Measurements from ENCODE around the gene CREB3L2.

The CREB3L2 gene

GRCh38 chr7:137981175-137981574, 20.7 kb downstream of the CREB3L2 start:
- H3K27ac ChIP-seq (ENCODE audit: low read length, poor library complexity, severe bottlenecking): no peak overlapping the region
- no peak overlapping the region for H3K4me2 ChIP-seq (ENCODE audit: low read length, poor library complexity, severe bottlenecking)
- peak overlapping the region in 1 of 2 experiments; percentile 47 for H3K4ac ChIP-seq (ENCODE audit: low read depth in 1 of 2, low read length in 2 of 2)
- H3K36me3 ChIP-seq (ENCODE audit: control insufficient read depth in 1 of 2, insufficient read depth in 2 of 2, low read depth in 1 of 2, low read length in 2 of 2): peaks cover 6 to 7% of the 10 kb centered on the region in 2 experiments
- H3K9ac ChIP-seq (ENCODE audit: low read length): peak overlapping the region; percentile 63
- no peak overlapping the region for H3K4me3 ChIP-seq (ENCODE audit: insufficient read depth in 1 of 2, low read depth in 1 of 2, low read length in 2 of 2)
- H4K8ac ChIP-seq (ENCODE audit: low read length): no peak overlapping the region
- H2AK5ac ChIP-seq (ENCODE audit: low read length, severe bottlenecking): no peak overlapping the region
- no peak overlapping the region for H2BK120ac ChIP-seq (ENCODE audit: low read depth, low read length)
- no peak overlapping the region for H3K14ac ChIP-seq (ENCODE audit: low read length in 2 of 2)
- H3K27me3 ChIP-seq (ENCODE audit: control insufficient read depth in 1 of 2, insufficient read depth in 1 of 2, low read length in 2 of 2): no peaks in the 10 kb centered on the region
- no peak overlapping the region for H2BK5ac ChIP-seq (ENCODE audit: low read depth, low read length, poor library complexity, severe bottlenecking)
- H2BK15ac ChIP-seq (ENCODE audit: low read depth, poor library complexity, severe bottlenecking): no peak overlapping the region
- H2BK12ac ChIP-seq (ENCODE audit: low read length in 2 of 2): no peak overlapping the region
- H3K23ac ChIP-seq (ENCODE audit: low read length in 2 of 2): no peak overlapping the region
- H3K4me1 ChIP-seq (ENCODE audit: control insufficient read depth, insufficient read depth, low read depth, low read length): peaks cover 34% of the 10 kb centered on the region
- H3K79me1 ChIP-seq (replicated peaks; ENCODE audit: low read length, poor library complexity, severe bottlenecking): no peaks in the 10 kb centered on the region
- no peaks in the 10 kb centered on the region for H3K9me3 ChIP-seq (ENCODE audit: control insufficient read depth, low read length)
- H2AFZ ChIP-seq (ENCODE audit: low read depth, low read length): no peak overlapping the region
- no peak overlapping the region for H3K18ac ChIP-seq (ENCODE audit: low read depth in 1 of 2, low read length in 2 of 2)
- no peak overlapping the region for H4K91ac ChIP-seq (ENCODE audit: low read length)
- no peak for DNase-seq

DNA sequence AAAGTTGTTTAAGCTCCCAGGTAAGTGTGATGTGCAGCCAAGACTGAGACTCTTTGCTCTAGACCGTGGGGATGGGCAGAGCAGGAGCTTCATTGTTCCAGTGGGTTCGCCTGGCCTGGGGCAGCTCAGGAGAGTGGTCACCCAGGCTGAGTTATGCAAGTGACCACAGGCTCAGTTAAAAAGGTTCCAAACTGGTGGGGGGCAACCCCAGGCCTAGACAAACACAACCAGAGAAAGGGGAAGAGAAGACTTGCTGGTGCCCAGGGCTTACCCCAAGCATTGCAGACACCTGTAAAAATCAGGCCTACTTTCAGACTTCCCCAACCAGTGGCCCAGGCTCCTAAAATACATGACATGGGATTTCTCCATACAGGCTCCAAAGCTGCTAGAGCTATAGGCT, 21.6 kb downstream of the CREB3L2 start:
- H2BK5ac ChIP-seq (ENCODE audit: low read depth, low read length, poor library complexity, severe bottlenecking): no peak overlapping the region
- H3K27me3 ChIP-seq (ENCODE audit: control insufficient read depth in 1 of 2, insufficient read depth in 1 of 2, low read length in 2 of 2): no peaks in the 10 kb centered on the region
- WGBS: 86% methylated on average over 2 of the region's 2 CpGs
- no peak overlapping the region for H3K4me2 ChIP-seq (ENCODE audit: low read length, poor library complexity, severe bottlenecking)
- no peak for DNase-seq
- peak overlapping the region in 1 of 2 experiments; percentile 18 for H2BK12ac ChIP-seq (ENCODE audit: low read length in 2 of 2)
- H3K27ac ChIP-seq (ENCODE audit: low read length, poor library complexity, severe bottlenecking): no peak overlapping the region
- H2AFZ ChIP-seq (ENCODE audit: low read depth, low read length): no peak overlapping the region
- peak overlapping the region; percentile 54 for H2BK15ac ChIP-seq (ENCODE audit: low read depth, poor library complexity, severe bottlenecking)
- H4K91ac ChIP-seq (ENCODE audit: low read length): no peak overlapping the region
- no peak overlapping the region for H4K8ac ChIP-seq (ENCODE audit: low read length)
- H3K14ac ChIP-seq (ENCODE audit: low read length in 2 of 2): no peak overlapping the region
- H3K9me3 ChIP-seq (ENCODE audit: control insufficient read depth, low read length): no peaks in the 10 kb centered on the region
- no peak overlapping the region for H3K9ac ChIP-seq (ENCODE audit: low read length)
- H3K23ac ChIP-seq (ENCODE audit: low read length in 2 of 2): peak overlapping the region in 1 of 2 experiments; percentile 43
- H3K4ac ChIP-seq (ENCODE audit: low read depth in 1 of 2, low read length in 2 of 2): peak overlapping the region; percentile 15 to 56
- peaks cover 35% of the 10 kb centered on the region for H3K4me1 ChIP-seq (ENCODE audit: control insufficient read depth, insufficient read depth, low read depth, low read length)
- peaks cover 6 to 7% of the 10 kb centered on the region in 2 experiments for H3K36me3 ChIP-seq (ENCODE audit: control insufficient read depth in 1 of 2, insufficient read depth in 2 of 2, low read depth in 1 of 2, low read length in 2 of 2)
- H3K4me3 ChIP-seq (ENCODE audit: insufficient read depth in 1 of 2, low read depth in 1 of 2, low read length in 2 of 2): no peak overlapping the region
- H3K79me1 ChIP-seq (replicated peaks; ENCODE audit: low read length, poor library complexity, severe bottlenecking): no peaks in the 10 kb centered on the region
- H2BK120ac ChIP-seq (ENCODE audit: low read depth, low read length): peak overlapping the region; percentile 78
- peak overlapping the region; percentile 92 for H2AK5ac ChIP-seq (ENCODE audit: low read length, severe bottlenecking)
- H3K18ac ChIP-seq (ENCODE audit: low read depth in 1 of 2, low read length in 2 of 2): peak overlapping the region in 1 of 2 experiments; percentile 24

GRCh38 chr7:137978464-137979237, 23.2 kb downstream of the CREB3L2 start:
- no peak overlapping the region for H2AFZ ChIP-seq (ENCODE audit: low read depth, low read length)
- no peak overlapping the region for H3K23ac ChIP-seq (ENCODE audit: low read length in 2 of 2)
- no peaks in the 10 kb centered on the region for H3K27me3 ChIP-seq (ENCODE audit: control insufficient read depth in 1 of 2, insufficient read depth in 1 of 2, low read length in 2 of 2)
- H2BK5ac ChIP-seq (ENCODE audit: low read depth, low read length, poor library complexity, severe bottlenecking): no peak overlapping the region
- peak overlapping the region; percentile 84 for H2BK15ac ChIP-seq (ENCODE audit: low read depth, poor library complexity, severe bottlenecking)
- peaks cover 2% of the 10 kb centered on the region for H3K79me1 ChIP-seq (replicated peaks; ENCODE audit: low read length, poor library complexity, severe bottlenecking)
- peak overlapping the region; percentile 72 for H2AK5ac ChIP-seq (ENCODE audit: low read length, severe bottlenecking)
- WGBS: 9% methylated on average over 8 of the region's 10 CpGs
- H3K18ac ChIP-seq (ENCODE audit: low read depth in 1 of 2, low read length in 2 of 2): peak overlapping the region; percentile 61 to 82
- H4K8ac ChIP-seq (ENCODE audit: low read length): peak overlapping the region; percentile 33
- peak overlapping the region; percentile 15 to 91 for H3K4ac ChIP-seq (ENCODE audit: low read depth in 1 of 2, low read length in 2 of 2)
- peak; percentile 99 for DNase-seq
- H3K9me3 ChIP-seq (ENCODE audit: control insufficient read depth, low read length): no peaks in the 10 kb centered on the region
- H4K91ac ChIP-seq (ENCODE audit: low read length): no peak overlapping the region
- no peak overlapping the region for H2BK120ac ChIP-seq (ENCODE audit: low read depth, low read length)
- peaks cover 3 to 6% of the 10 kb centered on the region in 2 experiments for H3K36me3 ChIP-seq (ENCODE audit: control insufficient read depth in 1 of 2, insufficient read depth in 2 of 2, low read depth in 1 of 2, low read length in 2 of 2)
- peak overlapping the region in 1 of 2 experiments; percentile 59 for H3K4me3 ChIP-seq (ENCODE audit: insufficient read depth in 1 of 2, low read depth in 1 of 2, low read length in 2 of 2)
- peak overlapping the region; percentile 75 for H3K27ac ChIP-seq (ENCODE audit: low read length, poor library complexity, severe bottlenecking)
- peak overlapping the region; percentile 12 to 91 for H2BK12ac ChIP-seq (ENCODE audit: low read length in 2 of 2)
- H3K4me2 ChIP-seq (ENCODE audit: low read length, poor library complexity, severe bottlenecking): peak overlapping the region; percentile 17
- H3K9ac ChIP-seq (ENCODE audit: low read length): peak overlapping the region; percentile 85
- H3K4me1 ChIP-seq (ENCODE audit: control insufficient read depth, insufficient read depth, low read depth, low read length): peaks cover 32% of the 10 kb centered on the region
- H3K14ac ChIP-seq (ENCODE audit: low read length in 2 of 2): no peak overlapping the region

DNA sequence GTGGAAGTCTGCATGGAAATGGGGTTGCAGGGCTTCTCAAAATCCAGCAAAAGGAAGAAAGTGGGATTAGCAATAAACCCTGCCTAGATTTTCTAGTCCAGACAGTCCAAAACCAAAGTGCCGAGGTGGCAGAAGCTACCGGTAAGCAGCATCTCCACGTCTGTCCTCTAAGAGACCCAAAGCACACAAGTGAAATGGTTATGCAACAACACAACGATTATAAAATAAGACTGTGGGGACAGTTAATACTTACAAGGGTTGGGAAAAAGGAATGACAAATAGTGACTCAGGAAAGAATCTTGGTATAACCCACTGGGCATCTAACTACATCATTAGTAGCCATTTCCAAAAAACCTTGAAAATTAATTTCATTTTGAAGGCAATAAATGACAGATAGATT, 24.7 kb downstream of the CREB3L2 start:
- Histone ChIP-seq H3K4me2 (ENCODE audit: low read length, poor library complexity, severe bottlenecking) (no peak overlapping the region), H3K4me3 (ENCODE audit: insufficient read depth in 1 of 2, low read depth in 1 of 2, low read length in 2 of 2) (peak overlapping the region in 1 of 2 experiments; percentile 43), H3K27ac (ENCODE audit: low read length, poor library complexity, severe bottlenecking) (no peak overlapping the region), H3K79me1 (replicated peaks; ENCODE audit: low read length, poor library complexity, severe bottlenecking) (peaks cover 2% of the 10 kb centered on the region), H2AK5ac (ENCODE audit: low read length, severe bottlenecking) (peak overlapping the region; percentile 50), H4K91ac (ENCODE audit: low read length) (peak overlapping the region; percentile 21), H4K8ac (ENCODE audit: low read length) (no peak overlapping the region), H3K23ac (ENCODE audit: low read length in 2 of 2) (no peak overlapping the region), H3K36me3 (ENCODE audit: control insufficient read depth in 1 of 2, insufficient read depth in 2 of 2, low read depth in 1 of 2, low read length in 2 of 2) (peaks cover 0 to 3% of the 10 kb centered on the region in 2 experiments), H3K9ac (ENCODE audit: low read length) (peak overlapping the region; percentile 41), H3K27me3 (ENCODE audit: control insufficient read depth in 1 of 2, insufficient read depth in 1 of 2, low read length in 2 of 2) (no peaks in the 10 kb centered on the region), H2BK12ac (ENCODE audit: low read length in 2 of 2) (no peak overlapping the region), H2AFZ (ENCODE audit: low read depth, low read length) (no peak overlapping the region), H3K4me1 (ENCODE audit: control insufficient read depth, insufficient read depth, low read depth, low read length) (peaks cover 27% of the 10 kb centered on the region), H2BK15ac (ENCODE audit: low read depth, poor library complexity, severe bottlenecking) (no peak overlapping the region), H3K18ac (ENCODE audit: low read depth in 1 of 2, low read length in 2 of 2) (peak overlapping the region in 1 of 2 experiments; percentile 37), H3K9me3 (ENCODE audit: control insufficient read depth, low read length) (no peaks in the 10 kb centered on the region), H2BK5ac (ENCODE audit: low read depth, low read length, poor library complexity, severe bottlenecking) (no peak overlapping the region), H3K4ac (ENCODE audit: low read depth in 1 of 2, low read length in 2 of 2) (peak overlapping the region in 1 of 2 experiments; percentile 71), H3K14ac (ENCODE audit: low read length in 2 of 2) (no peak overlapping the region), H2BK120ac (ENCODE audit: low read depth, low read length) (peak overlapping the region; percentile 58)
- no CpG with 5 or more reads among the region's 4 CpGs for WGBS
- DNase-seq: peak; percentile 38

All from mesenchymal stem cell (in vitro differentiated cells and primary cell).